Liver (tissue), 3 donors: ENCODE results near the gene SEMA3C.

ENCODE experiments used
- CTCF ChIP-seq: fragments of 150-350 bp; IDR thresholded peaks from 2 replicates; pipeline ENCODE4 v1.5.1; 2017; ENCODE audit warnings: improper control_type of control experiment, low read depth, low read length; ENCODE audit not compliant: missing input control
- EGR1 ChIP-seq, 2 donors: IDR thresholded peaks; 2 replicates each; pipeline ENCODE4 v1.6.1; 2016 to 2018; ENCODE audit warnings: antibody characterized with exemption in 2 of 2, low read depth in 2 of 2
- JUND ChIP-seq, 2 donors: IDR thresholded peaks; 2 replicates each; pipeline ENCODE4 v1.6.1; 2016; ENCODE audit warnings: antibody characterized with exemption in 2 of 2
- MAX ChIP-seq: IDR thresholded peaks from 2 replicates; pipeline ENCODE4 v1.6.1; 2016; ENCODE audit warnings: antibody characterized with exemption
- RAD21 ChIP-seq, 2 donors: IDR thresholded peaks; 2 replicates each; pipeline ENCODE4 v1.6.1; 2016; ENCODE audit warnings: antibody characterized with exemption in 2 of 2, mild to moderate bottlenecking in 2 of 2
- REST ChIP-seq: IDR thresholded peaks from 2 replicates; pipeline ENCODE4 v1.6.1; 2016; ENCODE audit warnings: antibody characterized with exemption, mild to moderate bottlenecking
- RXRA ChIP-seq, 2 donors: IDR thresholded peaks; 2 replicates each; pipeline ENCODE4 v1.6.1; 2017 to 2018; ENCODE audit warnings: antibody characterized with exemption in 2 of 2, mild to moderate bottlenecking in 1 of 2
- SP1 ChIP-seq: IDR thresholded peaks from 2 replicates; pipeline ENCODE4 v1.6.1; 2018; ENCODE audit warnings: antibody characterized with exemption, mild to moderate bottlenecking
- TAF1 ChIP-seq: conservative IDR thresholded peaks from 2 replicates; pipeline ENCODE4 v1.6.1; 2016; ENCODE audit warnings: antibody characterized with exemption, mild to moderate bottlenecking
- YY1 ChIP-seq: IDR thresholded peaks from 2 replicates; pipeline ENCODE4 v1.6.1; 2016; ENCODE audit warnings: antibody characterized with exemption, mild to moderate bottlenecking
- ZBTB33 ChIP-seq: IDR thresholded peaks from 2 replicates; pipeline ENCODE4 v1.6.1; 2016; ENCODE audit warnings: antibody characterized with exemption
- TF ChIP-seq, protein P1 (sequence below): IDR thresholded peaks from 2 replicates; pipeline ENCODE4 v1.6.1; 2016; ENCODE audit warnings: antibody characterized with exemption
- donor health status: healthy.
- donor health status: healthy.

DNA sequence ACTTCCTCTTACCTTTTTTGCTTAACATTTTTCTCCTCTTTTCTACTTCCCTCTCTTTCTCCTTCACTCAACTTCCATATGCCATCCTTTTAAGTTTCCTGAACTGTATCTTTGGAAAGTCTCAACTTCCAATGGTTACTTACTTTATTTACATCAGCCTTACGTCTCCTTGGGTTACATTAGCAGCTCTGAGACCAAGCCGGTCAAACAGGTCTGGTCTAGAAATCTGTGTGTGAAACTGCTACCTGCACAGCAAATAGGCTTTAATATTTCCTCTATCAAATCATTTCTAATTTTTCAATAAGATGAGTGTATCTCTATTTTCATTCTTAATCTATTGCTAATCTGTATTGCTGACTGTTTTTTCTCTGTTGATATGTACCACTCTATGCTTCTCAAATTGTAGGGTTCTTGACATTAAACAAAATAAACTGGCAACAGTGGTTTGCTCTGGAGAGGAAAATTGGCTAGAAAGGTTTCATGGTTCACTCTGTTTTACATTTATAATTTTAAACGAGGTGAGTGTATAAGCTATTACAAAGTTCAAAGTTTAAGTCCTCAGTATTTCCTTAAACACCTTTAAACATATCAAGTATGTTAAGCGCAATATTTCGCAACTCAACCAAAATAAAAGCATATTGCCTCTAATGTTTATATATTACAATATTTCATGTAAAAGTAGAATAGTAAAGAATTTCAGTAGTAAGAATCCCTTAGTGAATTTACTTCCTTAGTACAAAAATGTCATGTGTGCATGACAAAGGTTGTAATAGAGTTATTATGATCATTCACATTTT is 3.6 kb upstream of the SEMA3C start:
- TF ChIP-seq MAX = no peak
- TF ChIP-seq CTCF = no peak
- no peak for TF ChIP-seq RAD21 (IDR thresholded peaks at IDR 0.05)
- no peak for TF ChIP-seq REST
- TF ChIP-seq ZBTB33 = no peak
- no peak for TF ChIP-seq EGR1 (IDR thresholded peaks at IDR 0.05; ENCODE audit: low read depth in 2 of 2)
- TF ChIP-seq, protein P1, sequence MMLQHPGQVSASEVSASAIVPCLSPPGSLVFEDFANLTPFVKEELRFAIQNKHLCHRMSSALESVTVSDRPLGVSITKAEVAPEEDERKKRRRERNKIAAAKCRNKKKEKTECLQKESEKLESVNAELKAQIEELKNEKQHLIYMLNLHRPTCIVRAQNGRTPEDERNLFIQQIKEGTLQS = no peak
- no peak for TF ChIP-seq YY1
- no peak for TF ChIP-seq JUND (IDR thresholded peaks at IDR 0.05)
- TF ChIP-seq SP1 = no peak
- no peak for TF ChIP-seq RXRA (IDR thresholded peaks at IDR 0.05)
- TF ChIP-seq TAF1 = no peak
